Gastroesophageal sphincter (tissue), 3 donors: ENCODE measurements around the gene WNT5B.
"Not testable (repeated sequence)": the region's sequence is repeated elsewhere in the genome, so short reads cannot be mapped to it uniquely, and the experiment has no call there.

Source experiments
- POLR2A ChIP-seq, 2 donors: fragments of 450-650 bp; IDR thresholded peaks; one replicate each; pipeline ENCODE4 v1.6.1; 2017; ENCODE audit warnings: antibody characterized with exemption in 2 of 2, mild to moderate bottlenecking in 2 of 2, moderate library complexity in 1 of 2
- TF ChIP-seq, protein P1 (sequence below), 4 experiments: fragments of 200-600 bp in 2 of 4; fragments of 450-650 bp in 2 of 4; sonication (generic) in 1 of 4; IDR thresholded peaks; one replicate each; pipeline ENCODE4 v1.5.1; 2017 to 2019; ENCODE audit warnings: antibody characterized with exemption in 4 of 4, mild to moderate bottlenecking in 2 of 4, moderate library complexity in 2 of 4

DNA sequence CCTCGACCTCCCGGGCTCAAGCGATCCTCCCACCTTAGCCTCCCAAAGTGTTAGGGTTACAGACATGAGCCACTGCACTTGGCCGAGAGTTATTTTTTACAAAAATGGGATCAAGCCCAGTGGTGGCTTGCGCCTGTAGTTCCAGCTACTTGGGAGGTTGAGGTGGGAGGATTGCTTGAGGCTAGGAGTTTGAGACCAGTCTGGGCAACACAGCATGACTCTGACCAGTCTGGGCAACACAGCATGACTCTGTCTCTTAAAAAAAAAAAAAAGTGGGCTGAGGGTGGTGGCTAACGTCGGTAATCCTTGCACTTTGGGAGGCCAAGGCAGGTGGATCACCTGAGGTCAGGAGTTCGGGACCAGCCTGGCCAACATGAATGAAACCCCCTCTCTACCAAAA lies 66.1 kb downstream of the WNT5B start:
- TF ChIP-seq, protein P1, sequence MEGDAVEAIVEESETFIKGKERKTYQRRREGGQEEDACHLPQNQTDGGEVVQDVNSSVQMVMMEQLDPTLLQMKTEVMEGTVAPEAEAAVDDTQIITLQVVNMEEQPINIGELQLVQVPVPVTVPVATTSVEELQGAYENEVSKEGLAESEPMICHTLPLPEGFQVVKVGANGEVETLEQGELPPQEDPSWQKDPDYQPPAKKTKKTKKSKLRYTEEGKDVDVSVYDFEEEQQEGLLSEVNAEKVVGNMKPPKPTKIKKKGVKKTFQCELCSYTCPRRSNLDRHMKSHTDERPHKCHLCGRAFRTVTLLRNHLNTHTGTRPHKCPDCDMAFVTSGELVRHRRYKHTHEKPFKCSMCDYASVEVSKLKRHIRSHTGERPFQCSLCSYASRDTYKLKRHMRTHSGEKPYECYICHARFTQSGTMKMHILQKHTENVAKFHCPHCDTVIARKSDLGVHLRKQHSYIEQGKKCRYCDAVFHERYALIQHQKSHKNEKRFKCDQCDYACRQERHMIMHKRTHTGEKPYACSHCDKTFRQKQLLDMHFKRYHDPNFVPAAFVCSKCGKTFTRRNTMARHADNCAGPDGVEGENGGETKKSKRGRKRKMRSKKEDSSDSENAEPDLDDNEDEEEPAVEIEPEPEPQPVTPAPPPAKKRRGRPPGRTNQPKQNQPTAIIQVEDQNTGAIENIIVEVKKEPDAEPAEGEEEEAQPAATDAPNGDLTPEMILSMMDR (IDR thresholded peaks at IDR 0.05) = not testable (repeated sequence)
- not testable (repeated sequence) for TF ChIP-seq POLR2A (IDR thresholded peaks at IDR 0.05)
